HG02642 (cell line): Measurements from ENCODE around the gene MMP19.
"Not testable (repeated sequence)": the region's sequence is repeated elsewhere in the genome, so short reads cannot be mapped to it uniquely, and the experiment has no call there.

Experiments used
- ATAC-seq: cut with Tn5 transposase; IDR thresholded peaks from one replicate; pipeline ENCODE4 v1.9.1; 2021; ENCODE audit warnings: mild to moderate bottlenecking; ENCODE audit not compliant: unreplicated experiment, poor library complexity

MMP19 gene

DNA sequence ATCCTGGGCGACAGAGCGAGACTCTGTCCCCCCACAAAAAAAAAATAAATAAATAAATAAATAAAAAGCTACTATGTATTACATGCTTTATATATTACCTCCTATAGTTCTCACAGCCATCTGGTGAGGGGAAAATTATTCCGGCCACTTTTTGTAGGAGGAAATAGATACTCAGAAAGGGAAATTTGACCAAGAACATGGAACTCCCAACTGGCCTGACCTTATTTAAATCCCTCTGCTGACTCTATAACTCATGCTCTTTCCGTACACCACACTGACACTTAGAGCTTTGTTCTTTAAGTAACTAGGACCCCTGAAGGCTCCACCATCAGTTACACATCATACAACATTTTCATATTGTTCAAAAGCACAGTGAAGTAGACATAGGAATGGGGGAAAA, 2.2 kb upstream of the MMP19 start:
- no peak for ATAC-seq

- ATAC-seq, result no peak
Observed at GRCh38 chr12:55843431-55843830, 695 bp upstream of the MMP19 start.

GRCh38 chr12:55840581-55841351, 2.0 kb downstream of the MMP19 start:
- ATAC-seq, result no peak

- no peak for ATAC-seq
Observed at GRCh38 chr12:55839345-55840140, 3.2 kb downstream of the MMP19 start.

DNA sequence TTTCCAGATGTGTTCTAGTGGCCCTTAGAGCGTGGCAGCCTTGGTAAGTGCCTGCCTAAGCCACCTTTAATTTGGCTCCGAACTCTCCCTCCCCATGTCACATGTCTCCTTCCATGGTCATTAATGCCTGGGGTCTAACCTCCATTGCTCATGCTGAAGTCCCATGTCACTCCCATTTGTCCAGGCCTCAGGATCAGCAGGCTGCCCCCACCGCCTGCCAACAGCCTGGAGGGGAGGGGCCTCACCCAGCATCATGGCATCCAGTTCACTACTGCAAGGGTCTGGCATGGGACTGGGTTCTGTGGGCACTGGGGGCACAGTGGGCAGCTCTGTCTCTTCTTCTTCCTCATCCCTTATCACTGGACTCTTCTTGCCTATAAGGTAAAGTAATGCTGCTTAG, 4.4 kb downstream of the MMP19 start:
- ATAC-seq, result no peak

GRCh38 chr12:55834400-55834799, 8.3 kb downstream of the MMP19 start:
- not testable (repeated sequence) for ATAC-seq

DNA sequence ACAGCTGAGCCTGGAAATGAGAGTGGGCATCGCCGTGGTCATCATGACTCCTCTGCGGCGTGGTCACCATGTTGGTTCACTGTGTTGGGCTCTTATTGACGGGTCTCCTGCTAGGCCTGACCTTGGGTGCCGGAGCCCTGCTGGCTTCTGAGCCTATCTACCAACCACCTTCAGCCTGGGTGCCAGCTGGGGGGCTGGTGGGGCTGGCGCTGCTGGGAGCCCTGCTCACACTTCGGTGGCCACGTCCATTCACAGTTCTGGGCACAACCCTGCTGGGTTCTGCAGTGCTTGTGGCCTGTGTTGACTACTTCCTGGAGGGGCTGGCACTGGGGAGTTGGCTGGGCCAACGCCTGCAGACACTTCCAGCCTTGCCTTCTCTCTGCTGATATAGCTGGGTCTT, 9.7 kb downstream of the MMP19 start:
- ATAC-seq, result no peak

DNA sequence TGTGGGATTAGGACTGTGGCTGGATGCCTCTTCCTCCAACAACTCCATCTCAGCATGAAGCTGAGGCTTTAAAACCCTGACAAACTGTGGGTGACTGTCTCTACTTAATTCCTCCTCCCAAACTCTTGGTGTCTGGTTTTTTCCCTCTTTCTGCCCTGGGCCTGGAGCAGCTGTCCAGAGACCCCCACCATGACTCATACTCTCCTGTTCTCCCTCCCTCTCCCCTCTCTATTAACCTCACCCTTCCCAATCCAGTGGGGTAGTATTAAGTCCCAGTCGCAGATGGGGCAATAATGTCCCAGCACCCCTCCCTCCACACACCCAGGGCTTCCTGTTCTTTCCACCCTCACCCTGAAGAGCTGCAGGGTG, 11.3 kb downstream of the MMP19 start:
- ATAC-seq, result no peak

DNA sequence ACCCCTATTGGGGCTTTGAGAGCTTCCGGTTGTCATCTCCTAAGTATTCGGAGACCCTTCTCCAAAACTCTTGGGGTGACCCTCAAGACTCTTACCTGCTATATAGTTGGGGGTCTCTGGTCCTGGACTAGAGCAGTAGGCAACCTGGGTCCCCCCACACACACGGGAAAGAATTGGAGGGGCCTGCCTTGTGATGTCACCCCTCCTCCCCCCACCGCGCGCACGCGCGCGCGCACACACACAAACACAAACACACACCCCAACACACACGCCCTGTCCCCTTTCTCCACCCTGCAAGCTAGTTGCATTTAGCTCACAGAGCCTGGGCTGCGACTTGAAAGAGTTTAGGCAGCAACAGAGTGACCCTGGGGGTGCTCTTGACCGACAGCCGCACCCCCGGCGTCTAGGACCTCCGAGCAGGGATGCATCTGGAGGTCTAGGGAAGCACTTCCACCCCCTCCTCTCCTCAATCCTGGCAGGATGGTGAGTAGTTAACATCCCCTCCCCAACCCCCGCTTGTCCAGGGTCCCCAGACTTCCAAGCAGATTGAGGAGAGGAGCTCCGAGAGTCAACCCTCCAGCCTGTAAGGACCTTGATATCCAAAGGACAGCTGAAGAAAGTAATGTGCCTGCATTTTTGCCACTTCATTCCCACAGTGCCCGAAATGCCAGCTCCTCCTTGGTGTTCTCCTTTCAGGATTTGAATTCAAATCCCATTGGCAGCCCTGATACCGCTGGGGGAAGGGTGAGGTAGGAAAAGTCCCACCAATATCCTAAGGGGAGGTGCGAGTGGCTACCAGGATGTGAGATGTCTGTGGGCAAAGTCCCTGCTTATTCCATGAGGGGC, 11.9 kb downstream of the MMP19 start:
- no peak for ATAC-seq

DNA sequence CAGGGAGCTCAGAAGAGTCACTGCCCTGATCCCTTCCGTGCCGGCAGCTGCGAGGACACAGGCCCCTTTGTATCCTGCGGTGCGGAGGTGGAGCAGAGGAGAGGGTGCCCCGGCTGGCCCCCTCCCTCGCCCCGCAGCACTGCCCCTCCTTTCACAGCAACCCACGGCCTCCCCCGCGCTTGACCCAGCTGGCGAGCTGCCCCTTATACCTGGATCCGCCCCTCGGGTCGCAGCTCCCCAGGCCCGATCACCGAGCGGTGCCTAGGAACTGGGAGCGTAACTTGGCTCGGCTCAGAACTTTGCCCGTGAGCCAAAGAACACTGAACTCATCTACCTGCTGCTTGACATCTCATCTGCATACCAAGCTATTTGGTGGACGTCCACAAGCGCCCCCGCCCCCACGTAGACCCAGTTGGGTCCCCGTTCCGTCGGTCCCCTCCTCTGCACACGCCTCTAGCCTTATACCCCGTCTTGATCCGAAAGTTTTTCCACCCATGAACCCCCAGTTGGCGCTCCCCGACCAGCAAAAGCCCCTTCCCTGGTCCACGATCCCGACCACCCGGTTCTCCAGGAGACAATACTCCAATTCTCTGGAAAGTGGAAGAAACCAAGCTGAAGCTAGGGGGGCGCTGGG, 12.7 kb downstream of the MMP19 start:
- ATAC-seq, result peak; percentile 28

- no peak for ATAC-seq
Observed at GRCh38 chr12:55828357-55828756, 14.4 kb downstream of the MMP19 start.

DNA sequence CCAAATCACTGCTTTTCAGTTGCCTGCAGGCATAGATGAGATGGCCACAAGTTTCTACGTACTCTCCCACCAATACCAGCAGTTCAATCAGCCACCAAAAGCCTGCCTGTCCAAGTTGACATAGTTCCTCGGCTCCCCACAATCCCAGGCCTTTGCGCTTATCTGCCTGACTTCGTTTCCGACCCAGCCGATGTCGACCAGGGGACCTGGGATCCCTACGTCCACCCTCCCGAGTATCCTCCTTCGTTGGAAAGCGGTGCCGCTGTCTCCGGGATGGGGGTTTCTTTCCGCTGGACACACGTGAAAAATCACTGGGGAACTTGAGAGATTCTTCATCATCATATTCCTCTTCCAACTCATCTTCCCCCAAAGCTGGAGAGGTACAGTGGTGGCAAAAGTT, 14.9 kb downstream of the MMP19 start:
- no peak for ATAC-seq

GRCh38 chr12:55824726-55825125, 18.0 kb downstream of the MMP19 start:
- ATAC-seq, result no peak

DNA sequence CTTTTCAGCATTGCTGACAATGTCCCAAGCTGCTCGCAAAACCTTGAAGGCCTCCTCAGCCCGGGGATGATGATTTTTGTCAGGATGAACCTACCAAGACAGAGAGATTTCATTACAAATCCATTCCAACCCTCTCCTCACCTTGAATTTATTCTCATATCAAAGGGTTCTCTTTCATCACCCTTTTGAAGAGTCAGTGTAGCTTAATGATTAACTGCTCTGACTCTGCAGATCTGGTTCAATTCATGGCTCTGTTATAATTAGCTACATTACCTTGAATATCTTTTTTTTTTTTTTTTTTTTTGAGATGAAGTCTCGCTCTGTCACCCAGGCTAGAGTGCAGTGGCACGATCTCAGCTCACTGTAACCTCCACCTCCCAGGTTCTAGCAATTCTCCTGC, 19.3 kb downstream of the MMP19 start:
- ATAC-seq, result no peak

DNA sequence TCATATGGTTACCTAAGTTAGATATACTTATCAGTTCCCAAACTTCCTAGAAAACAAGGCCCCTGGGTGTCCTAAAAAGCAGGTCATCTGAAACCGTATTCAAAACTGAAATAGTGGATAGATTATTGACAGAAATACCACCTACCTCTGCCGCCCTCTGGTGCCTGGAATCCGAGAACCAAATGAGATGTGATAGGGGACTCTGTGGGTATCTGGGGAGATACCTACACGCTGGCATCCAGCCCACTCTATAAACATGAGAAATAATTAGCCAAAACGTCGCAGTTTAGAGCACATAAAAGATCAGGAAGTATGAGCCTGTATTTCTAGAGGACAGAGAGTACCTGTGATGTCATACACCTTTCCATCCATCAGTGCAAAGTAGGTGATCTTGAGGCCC, 20.5 kb downstream of the MMP19 start:
- no peak for ATAC-seq

- no peak for ATAC-seq
Observed at GRCh38 chr12:55820679-55821078, 22.1 kb downstream of the MMP19 start.

DNA sequence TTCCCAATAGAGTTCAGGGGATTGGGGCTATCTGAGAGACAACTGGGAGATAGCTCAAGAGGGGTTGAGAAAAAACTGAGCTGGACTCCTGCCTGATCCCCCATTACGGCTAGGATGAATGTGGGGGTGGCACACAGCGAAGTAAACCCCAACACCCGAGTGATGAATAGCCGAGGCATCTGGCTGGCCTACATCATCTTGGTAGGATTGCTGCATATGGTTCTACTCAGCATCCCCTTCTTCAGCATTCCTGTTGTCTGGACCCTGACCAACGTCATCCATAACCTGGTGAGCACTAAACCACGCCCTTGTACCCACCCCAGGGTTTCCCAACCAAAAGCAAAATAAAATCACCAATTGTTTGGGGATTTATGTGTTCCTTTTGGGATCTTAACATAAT, 23.9 kb downstream of the MMP19 start:
- ATAC-seq, result no peak

GRCh38 chr12:55818140-55818728, 24.5 kb downstream of the MMP19 start:
- ATAC-seq, result peak; percentile 32

GRCh38 chr12:55817345-55818139, 25.2 kb downstream of the MMP19 start, which contains the start of the genes ORMDL2 and SARNP:
ORMDL2 (plus strand) TSS chr12:55818041; CDS start chr12:55819000, 959 bp downstream.
SARNP (minus strand) TSS chr12:55817724; CDS start chr12:55817701, 23 bp downstream.
- ATAC-seq, result peak; percentile 97
